HUDEP-2 (cell line): ENCODE results near the gene ZEB2.

Source experiments
- DNase-seq, 76 experiments: peaks; one replicate each; lab custom pipeline; 2025; ENCODE audit not compliant: unreplicated experiment in 76 of 76; lab: John Stamatoyannopoulos, UW

Gene ZEB2

DNA sequence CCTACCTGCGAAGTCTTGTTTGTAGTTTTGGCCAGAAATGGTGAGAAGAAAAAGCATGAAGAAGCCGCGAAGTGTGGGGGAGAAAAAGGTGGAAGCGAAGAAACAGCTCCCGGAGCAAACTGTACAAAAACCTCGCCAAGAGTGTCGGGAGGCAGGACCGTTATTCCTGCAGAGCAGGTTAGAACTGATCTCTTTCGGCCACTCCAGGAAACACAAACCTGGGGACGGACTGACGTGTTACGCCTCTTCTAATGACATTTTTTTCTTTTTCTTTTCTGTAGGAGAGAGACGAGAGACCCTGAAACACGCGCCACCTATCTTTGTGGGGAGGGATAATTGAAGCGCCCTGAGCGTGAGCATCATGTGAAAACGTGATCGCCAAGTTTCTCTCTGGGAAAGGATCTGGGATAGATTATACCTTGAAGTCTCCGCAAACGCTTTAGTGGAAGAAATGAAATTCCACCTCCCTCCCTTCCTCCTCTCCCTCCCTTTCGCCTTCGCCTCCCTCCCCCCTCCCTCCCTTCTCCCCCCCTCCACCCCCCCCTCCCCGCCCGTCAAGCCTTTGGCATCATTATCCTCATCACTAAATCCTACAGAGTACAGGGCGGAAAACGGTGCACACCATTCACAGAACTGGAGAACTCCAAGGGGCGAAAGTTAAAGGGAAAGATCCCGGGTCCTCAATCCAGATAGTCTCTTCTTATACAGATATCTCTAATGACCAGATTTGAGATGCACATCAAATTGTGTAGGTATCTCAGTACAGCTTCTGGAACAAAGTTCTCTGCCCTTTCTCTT, at the start of gene ZEB2:
Gene ZEB2, minus strand, starts transcription at position 186 of the 798 bp plus-strand sequence. CDS start 2,769 bp downstream, outside the sequence.
- peak in 74 of 76 experiments; percentile 13 to 88 (median 68) for DNase-seq

DNA sequence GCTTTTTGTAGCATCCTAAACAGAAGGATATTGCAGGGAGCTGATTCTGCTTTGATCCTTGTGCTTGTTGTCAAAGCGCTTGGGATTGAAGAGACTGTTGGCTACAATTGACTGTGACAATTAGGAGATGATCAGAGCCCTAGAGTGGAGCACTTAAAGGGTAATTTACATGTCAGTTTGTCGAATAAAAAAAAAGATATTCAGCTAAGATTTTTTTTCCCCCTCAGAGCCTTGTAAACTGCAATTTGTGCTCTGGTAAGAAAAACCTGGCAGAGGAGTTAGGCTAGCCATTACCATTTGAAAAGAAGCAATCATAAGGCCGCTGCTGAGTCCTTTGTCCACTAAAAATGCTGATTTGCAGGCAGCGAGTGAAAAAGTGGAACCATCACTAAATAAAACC, 47.8 kb upstream of the ZEB2 start:
- DNase-seq, result no peak

DNA sequence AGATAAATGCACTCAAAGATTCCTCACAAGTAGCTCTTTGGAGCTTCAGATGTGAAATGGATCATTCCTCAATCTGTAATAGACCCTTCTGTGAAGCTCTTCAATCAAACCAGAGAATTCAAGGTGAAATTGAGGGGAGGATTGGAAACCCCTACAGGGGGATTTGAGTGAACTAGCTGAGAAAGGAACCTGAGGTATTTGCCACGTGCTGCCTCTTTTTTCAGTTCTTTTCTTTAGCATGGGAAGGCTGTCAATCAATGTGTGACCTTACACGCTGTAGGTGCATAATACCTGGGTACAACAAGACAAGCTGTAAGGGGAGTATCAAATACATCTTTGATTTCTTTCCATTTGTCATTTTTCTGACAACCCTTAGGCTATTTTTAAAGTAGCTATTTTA, 46.5 kb upstream of the ZEB2 start:
- DNase-seq, result no peak

DNA sequence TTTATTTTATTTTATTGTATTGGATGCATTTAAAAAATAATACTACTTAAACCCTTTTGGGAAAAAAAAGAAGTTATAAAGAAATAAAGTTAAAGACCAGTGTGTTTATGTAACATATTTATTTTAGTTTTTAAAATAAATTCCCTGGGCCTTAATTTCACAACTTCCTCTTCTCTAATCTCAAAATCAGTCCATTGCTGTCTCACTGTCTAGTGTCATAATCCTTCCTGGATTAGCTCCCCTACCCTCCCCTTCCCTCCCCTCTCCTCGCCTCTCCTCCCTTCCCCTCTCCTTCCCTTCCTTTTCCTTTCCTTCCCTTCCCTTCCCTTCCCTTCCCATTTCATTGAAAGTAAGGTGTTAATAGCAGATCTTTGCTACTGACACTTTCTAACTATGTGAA, 40.3 kb upstream of the ZEB2 start:
- DNase-seq, result no peak

DNA sequence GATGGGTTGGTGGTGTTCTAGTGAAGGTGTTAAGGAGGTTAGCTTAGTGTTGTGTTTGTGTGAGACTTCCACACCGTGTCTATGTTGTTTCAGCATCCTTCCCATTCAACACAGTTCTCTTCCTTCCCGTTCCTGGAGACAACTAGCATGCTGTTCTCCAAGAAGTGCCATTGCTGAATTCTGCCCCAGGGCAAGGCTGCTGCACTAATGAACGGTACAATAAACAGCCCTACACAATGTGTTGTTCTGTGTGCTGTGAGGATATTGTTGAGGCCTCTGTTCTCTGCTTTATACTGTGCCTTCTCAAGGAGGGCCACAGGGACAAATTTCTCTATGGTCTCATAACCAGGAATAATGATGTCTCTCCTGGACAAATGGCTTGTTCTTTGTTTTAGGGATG, 39.8 kb upstream of the ZEB2 start:
- DNase-seq, result no peak

DNA sequence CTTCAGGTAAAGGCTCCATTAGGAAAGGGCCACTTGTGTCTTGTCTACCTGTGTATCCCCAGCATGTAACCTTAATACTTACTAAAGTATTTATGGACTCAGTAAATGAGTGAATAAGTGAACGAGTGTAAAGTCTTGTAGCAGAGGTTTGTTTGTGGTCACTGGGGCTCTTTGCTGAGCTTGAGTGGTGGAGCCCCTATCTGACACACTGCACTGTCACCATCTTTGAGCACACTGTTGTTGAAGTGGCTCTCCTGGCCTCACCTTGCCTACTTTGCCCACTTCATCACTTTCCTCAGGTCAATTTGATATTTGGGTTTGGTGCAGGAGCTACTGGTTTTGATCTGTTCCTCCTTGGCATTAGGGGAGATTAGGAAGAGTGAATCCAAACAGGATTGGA, 39.3 kb upstream of the ZEB2 start:
- DNase-seq, result no peak

DNA sequence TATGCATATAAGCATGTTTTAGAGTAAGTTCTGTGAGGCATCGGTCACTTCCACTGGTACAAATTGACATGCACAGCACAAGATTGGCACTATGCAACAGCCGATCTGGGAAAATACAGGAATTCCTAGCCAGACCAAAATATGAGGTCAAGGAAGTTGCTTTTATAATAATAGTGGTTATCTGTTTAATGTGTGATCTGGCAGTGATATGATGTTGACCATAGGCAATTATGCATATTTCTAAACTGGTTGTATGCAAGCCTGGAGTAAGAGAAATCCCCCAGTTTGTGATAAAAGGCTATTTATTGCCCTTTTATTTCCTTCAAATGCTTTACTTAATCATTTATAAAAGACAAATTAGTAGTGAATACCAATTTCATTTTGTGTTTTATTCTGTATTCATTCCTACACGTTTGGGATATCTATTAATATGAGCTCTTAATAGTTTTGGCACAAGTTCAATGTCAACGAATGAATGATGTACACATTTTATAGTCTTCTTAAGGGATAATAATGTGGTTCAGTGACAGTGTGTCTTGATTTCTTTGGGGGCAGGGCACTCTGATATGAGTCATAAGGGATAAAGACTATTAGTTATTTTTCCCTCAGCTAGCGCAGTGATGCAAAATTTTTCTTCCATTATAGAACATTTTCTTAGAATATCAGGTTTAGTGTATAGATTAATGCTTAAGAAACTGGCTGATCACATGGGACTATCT, 34.7 kb upstream of the ZEB2 start:
- no peak for DNase-seq

DNA sequence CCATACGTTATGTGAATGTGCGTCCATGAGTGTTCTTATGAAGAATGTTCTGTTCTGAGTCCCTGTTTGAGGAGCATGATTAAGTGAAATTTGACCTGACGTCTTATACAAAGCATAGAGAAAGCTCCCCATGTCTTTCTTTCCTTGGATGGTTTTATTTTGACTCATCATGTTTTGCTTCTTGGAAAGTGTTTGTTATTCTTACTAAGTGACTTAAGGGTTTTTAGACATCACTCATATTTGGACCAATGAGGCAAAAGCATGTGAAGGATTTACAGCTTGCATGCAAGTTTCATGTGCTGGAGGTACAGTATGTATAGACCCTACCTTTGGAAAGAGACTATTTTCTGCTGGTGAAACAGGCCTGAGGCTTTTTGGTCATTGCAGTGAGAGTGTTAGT, 33.5 kb upstream of the ZEB2 start:
- DNase-seq, result no peak

DNA sequence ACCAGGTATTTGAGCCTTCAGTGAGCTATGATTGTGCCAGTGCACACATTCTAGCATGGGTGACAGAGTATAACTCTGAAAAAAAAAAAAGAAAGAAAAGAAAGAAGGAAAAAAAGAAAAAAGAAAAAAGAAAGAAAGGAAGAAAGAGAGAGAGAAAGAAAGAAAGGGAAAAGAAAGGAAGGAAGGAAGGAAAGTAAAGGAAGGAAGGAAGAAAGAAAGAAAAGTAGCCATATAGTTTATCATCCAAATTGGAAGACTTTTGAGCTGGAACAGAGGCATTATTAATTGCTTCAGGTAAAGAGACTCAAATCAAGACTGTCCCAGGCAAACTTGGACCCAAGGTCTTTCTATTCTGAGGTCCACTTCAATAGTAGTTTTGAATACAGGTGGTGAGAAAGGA, 32.9 kb upstream of the ZEB2 start:
- DNase-seq, result no peak

DNA sequence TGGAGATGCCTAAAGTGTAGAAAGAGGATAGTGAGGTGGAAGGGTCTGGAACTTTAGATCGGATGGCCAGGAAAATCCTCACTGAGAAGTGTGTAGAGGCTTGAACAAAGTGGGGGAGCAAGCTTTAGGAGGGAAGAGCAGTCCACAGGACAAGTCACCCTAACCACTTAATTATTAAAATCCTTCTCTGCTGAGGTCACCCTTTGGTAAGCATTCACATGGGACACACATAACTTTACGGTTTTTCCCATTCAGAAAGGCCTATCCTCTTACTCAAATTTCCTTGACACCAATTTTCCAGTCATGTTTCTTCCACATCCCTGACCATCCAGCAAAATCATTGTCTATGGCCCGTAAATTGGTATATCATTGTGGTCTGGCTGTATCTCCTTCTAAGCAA, 31.0 kb upstream of the ZEB2 start:
- DNase-seq, result no peak

DNA sequence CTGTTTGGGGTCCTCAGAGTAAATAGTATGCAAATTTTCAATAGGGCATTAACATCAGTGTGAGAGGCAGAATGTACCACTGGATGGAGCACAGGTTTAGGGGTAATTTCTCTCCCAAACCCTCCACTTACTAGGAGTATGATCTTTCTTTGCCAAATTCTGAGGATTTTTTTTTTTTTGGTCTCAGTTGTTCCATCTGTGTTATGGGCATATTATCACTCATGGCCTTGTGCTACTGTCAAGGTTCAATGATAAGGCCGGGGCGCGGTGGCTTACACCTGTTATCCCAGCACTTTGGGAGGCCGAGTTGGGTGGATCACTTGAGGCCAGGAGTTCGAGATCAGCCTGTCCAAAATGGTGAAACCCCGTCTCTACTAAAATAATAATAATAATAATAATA, 30.2 kb upstream of the ZEB2 start:
- no peak for DNase-seq

DNA sequence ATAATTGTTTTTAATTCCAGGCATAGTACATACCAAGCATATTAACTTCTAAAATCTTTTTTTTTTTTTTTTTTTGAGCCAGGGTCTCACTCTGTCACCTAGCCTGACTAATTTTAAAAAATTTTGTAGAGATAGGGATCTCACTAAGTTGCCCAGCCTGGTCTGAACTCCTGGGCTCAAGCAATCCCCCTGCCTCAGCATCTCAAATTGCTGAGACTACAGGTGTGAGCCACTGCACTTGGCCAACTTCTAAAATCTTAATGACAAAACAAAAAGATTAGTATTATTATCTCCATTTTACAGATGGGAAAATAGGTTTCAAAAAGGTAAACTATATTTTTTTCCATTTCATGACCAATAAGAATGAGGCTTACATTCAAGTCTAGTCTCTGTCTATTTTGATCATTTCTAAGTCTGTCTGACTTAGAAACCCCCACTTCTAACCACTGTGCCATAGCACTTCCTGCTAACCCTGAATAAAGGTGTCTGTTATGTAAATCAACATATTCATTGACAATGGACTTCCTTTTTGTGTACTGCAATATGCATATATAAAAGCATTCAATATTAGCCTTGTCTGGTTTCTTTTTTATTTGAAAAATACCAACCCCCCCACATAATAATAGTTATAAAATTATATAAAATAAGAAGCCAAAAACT, 28.7 kb upstream of the ZEB2 start:
- DNase-seq, result no peak

DNA sequence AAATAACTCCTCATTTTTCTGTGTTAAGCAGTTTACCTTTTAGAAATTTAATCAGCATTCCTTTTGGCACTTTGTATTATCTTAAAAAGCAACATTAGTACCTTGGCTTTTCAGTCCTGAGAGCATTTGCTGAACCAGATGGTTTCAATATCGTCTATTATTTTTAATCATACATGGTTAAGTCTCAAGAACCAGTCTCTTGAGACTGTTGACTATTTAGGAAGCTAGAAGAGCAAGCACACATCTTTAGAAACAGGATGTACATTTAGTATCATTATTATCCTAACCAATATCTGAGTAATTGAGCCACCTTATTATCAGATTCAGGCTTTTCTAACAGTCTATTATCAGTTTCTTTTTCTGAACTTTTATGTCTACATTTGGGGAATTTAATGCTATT, 28.2 kb upstream of the ZEB2 start:
- DNase-seq, result no peak

DNA sequence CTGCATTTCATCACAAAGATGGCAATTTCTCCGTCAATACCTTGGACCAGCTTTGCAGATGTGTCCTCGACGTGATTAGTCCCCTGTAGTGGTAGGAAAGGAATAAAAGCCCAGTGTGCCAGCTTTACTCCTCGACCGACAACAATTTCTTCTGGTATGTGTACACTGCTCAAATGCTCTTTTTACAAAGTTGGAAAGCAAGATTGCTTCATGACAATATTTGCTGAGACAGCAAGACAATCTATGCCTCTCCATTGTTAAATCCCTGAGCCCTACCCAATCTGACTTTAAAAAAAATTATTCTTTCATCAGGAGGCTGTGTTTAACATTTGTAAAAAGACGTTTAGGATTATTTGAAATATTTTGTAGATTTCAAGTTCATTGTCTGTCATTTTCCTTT, 27.6 kb upstream of the ZEB2 start:
- DNase-seq, result no peak

DNA sequence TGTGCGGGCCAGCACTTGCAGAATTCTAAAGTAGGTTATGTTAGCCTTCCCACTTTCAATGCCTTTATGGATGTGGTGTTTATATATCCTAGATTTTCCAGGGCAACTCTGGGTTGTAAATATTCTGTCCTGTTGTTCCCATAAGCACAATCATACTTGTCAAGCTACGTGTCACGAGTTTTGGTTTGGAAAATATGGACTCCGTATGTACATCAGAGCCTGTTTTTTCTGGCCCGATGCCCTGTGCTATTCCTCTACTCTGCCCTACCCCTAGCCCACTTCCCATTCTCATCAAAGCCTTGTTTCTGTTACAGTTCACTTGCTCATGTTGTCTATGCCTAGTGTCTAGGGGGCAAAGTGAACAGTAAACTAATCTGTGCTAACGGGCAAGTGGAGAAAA, 27.0 kb upstream of the ZEB2 start:
- no peak for DNase-seq

DNA sequence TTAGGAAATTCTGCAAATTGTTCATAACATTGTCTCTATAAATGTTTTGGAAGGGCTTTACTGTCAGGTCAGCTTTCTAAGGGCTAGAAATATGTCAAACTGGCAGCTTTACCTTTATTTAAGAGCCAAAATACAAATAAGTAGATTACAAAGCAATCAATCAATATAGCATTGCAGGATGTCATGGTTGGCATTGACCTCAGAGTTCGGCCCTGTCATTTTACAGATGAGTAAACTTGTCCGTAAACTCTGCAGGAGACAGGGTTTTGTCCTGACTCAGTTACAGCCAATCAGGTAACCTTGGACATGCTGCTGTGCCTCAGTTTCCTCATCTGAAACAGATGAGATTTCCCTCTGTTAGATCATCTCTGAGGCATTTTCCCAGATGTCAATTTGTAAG, 25.9 kb upstream of the ZEB2 start:
- no peak for DNase-seq

DNA sequence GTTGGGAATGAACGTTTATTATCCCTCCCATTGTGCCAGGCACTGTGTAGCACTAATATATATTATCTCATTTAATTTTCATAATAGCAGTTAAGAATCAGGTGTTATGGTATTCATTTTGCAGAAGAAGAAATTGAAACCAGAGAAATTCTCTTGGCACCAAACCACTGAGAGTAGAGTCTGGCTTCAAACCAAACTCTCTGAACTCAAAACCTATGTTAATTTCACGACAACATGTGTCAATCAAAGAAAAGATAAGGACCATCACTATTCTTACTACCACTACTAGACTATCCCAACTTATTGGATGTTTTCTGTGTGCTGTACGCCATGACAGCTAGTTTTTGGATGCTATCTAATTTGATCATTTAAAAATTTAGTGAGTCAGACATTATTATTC, 24.1 kb upstream of the ZEB2 start:
- no peak for DNase-seq

DNA sequence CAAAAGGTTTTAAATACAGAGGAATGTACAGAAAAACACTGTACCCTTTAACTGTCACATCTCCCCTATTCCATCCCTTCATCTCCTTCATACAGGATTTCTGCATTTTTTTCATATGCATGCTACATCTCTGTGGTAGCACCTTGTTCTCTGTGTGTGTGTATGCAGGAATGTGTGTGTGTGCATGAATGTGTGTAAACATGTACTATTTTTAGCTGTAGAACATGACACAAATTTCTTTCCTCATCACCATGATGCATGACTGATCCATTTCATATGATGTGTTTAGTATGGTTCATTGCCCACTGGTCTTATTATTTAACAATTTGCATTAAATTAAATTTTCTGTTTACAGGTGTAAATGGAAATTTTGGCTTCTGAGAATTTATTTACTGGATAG, 21.5 kb upstream of the ZEB2 start:
- DNase-seq, result no peak

DNA sequence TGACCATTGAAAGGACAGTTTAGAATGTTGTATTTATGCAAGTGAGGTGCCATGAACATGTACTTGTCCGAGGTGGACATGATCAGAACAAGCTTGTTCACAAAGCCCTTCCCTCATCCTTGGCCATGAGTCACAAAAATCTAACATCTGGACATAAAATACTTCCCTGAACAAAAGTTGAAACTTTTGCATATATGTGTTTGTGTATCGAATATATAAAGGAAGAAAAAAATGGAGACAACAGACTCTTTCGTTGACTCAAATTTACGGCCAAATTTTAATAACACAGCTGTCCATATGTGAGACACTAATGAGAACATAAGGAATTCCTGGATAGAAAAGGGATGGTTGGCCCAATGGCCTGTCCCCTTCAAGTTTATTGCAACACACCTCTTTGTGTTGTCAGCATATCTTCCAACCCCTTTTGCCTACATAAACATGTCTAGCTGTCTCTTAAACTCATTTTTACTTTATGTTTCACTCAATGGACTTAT, 19.4 kb upstream of the ZEB2 start:
- DNase-seq, result no peak

DNA sequence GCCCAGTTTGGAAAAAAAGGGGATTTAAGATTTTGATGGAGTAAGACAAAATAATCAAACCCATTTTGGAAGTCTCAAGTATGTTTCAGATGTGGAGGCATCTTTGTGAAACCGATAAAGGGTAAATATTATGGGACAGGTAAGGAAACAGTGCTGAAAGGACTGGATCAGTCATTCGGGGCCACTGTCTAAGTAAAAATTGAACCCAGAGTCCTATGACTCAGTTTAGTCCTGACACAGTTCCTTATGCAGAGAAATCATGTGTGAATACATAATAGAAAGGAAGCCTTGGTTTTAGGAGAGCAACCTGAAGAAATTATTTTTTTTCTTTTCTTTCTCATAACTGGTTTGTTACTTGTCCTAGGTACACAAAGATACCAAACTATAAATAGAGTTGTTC, 15.4 kb upstream of the ZEB2 start:
- DNase-seq, result no peak

DNA sequence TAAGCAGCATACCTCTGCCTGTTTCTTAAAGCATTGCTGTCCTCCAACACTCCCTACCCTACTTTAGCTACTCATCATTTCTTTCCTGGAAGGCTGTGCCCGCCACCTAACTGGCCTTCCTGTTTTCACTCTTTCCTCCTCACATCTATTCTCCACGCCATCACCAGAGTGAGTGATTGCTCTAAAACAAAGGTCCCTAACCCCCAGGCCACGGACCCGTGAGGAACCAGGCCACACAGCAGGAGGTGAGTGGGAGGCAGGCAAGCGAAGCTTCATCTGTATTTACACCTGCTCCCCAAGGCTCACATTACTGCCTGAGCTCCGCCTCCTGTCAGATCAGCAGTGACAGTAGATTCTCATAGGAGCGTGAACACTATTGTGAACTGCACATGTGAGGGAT, 13.3 kb upstream of the ZEB2 start:
- no peak for DNase-seq

DNA sequence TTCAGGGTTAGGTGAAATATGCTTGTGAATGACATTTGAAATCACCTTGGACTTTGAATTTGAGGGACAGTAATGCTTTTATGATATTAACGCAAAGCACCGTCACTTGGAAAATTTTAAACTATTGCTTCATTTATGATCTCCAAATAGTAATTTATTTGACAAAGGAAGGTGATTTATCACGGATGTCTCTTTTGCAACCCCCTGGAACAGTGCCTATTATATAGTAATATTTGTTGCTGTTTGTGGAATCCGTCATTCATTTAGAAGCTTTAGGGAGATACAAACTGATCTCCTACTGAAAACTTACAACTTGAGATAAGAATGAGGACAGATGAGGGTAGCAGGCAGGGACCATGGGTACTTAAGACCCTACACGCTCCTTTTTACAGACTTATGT, 10.7 kb upstream of the ZEB2 start:
- DNase-seq, result no peak
